ENCODE data around the gene SH2D3C. TPM values are rescaled to one million over a fixed set of nuclear protein-coding genes. Genes with fewer than 3 reads are reported as not detected.

SH2D3C gene
- total and polyA plus RNA-seq, 2 of the 4 experiments (the other 2 are of a cell fraction) = under 0.01 to 0.24 TPM

DNA sequence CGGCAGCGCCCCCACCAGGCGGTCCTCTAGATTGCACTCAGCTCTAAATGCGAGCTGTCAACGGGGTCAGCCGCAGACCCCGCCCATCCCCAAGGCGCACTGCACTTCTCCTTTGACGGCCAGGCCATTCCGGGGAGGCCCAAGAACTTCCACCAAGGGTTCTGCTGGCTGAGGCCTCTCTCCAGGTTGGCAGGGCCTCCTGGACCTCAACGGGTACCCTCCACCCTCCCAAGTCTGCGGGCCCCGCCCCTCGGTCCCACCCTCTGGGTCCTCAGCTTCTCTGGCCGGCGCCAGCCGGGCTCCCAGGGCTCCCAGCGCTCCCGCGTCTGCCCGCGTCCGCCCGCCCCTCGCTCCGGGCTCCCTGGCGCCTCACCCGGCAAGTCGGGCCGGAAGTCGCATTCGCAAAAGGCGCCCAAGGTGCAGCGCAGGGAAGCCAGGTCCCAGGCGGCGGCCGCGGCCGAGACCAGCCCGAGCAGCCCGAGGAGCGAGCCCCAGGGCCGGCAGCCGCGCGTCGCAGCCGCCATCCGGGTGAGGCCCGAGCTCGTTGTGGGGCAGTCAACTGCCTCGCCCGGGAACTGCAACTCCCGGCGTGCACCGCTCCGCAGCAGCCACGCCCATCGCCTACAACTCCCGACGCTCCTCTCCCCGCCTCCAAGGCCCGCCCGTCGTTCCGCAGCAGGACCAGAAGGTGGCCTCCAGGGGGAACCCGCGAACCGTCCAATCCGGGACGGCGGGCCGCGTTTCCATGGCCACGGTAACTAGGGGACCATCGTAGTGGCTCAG is 43.5 kb downstream of the SH2D3C start, which contains the start of gene TOR2A:
Gene TOR2A (minus strand): TSS at position 548 of the 783 bp plus-strand sequence. CDS start 24 bp downstream, at position 524.
- 0 out of 2 replicates have a peak within 1 kb of the TSS, but pooled peaks have one; percentile 19 for H4K5ac ChIP-seq (ENCODE audit: low read depth, low read length)
- H3K9ac ChIP-seq (ENCODE audit: low read depth, low read length) = peak within 1 kb of the TSS; percentile 43
- CTCF ChIA-PET = interaction anchor here (0.6 to 2.0 kb wide), 30 partner anchors 11 to 274 kb away, joined by 3 to 13 read pairs (median 4); partner anchors contain the start of genes CDK9, ENG, PTRH1 and ST6GALNAC4
- no TSS peak for BruUV-seq (replicated peaks)
- peak within 1 kb of the TSS; percentile 76 for H2AK9ac ChIP-seq (replicated peaks; ENCODE audit: low read depth, low read length, poor library complexity)
- peak within 1 kb of the TSS; percentile 32; the same call in 1 of the 2 replicates for H3K14ac ChIP-seq (replicated peaks; ENCODE audit: low read depth, low read length)
- H3K23ac ChIP-seq (ENCODE audit: low read depth, low read length) = no peak within 1 kb of the TSS
- peak within 1 kb of the TSS; percentile 60 for H3K4me3 ChIP-seq (ENCODE audit: insufficient read depth, low read depth, low read length)
- H3K9me3 ChIP-seq (ENCODE audit: control insufficient read depth, insufficient read depth, low read length) = no peaks in the 10 kb centered on the region
- dilution Hi-C loops (cut with HindIII; ENCODE audit: low sequenced_read_pairs, unreplicated experiment) = no loop called here
- peak within 1 kb of the TSS; percentile 90 for H3K4me2 ChIP-seq (ENCODE audit: low read depth, low read length)
- in situ Hi-C loops (cut with MboI; ENCODE audit: low sequenced_read_pairs) = loop anchor here (5.0 kb wide), 1 partner anchor 47 kb away; no protein-coding TSS in a partner anchor
- peak within 1 kb of the TSS; percentile 60 for H4K91ac ChIP-seq (ENCODE audit: insufficient read depth, low read depth, low read length)
- H3K4me1 ChIP-seq (ENCODE audit: control insufficient read depth, insufficient read depth, low read length) = peaks cover 6% of the 10 kb centered on the region
- 0 out of 2 replicates have a peak, but pooled peaks cover 3% of the 10 kb centered on the region for H3K27me3 ChIP-seq (ENCODE audit: control insufficient read depth, insufficient read depth, low read length)
- intact Hi-C loops (cut with micrococcal nuclease) = loop anchor here (1.0 to 5.0 kb wide), 6 partner anchors 50 to 228 kb away; partner anchors contain the start of gene STXBP1
- DNase-seq = peak; percentile 95
- peaks cover 5% of the 10 kb centered on the region; the same call in 1 of the 2 replicates for H3K36me3 ChIP-seq (ENCODE audit: control insufficient read depth, insufficient read depth, low read length)
- H2BK5ac ChIP-seq (ENCODE audit: low read depth, low read length, poor library complexity, severe bottlenecking) = peak within 1 kb of the TSS; percentile 89
- no peak within 1 kb of the TSS for H3K18ac ChIP-seq (ENCODE audit: low read depth, low read length)
- peak within 1 kb of the TSS; percentile 59 for H3K4ac ChIP-seq (ENCODE audit: low read depth, low read length)
- H2BK20ac ChIP-seq (ENCODE audit: low read depth, low read length) = no peak within 1 kb of the TSS
- H2BK120ac ChIP-seq (ENCODE audit: low read depth, low read length) = peak within 1 kb of the TSS; percentile 28
- 0% methylated on average over 39 of the region's 76 CpGs; no CpG with 5 or more reads in 1 of the 2 experiments for WGBS, 2 experiments (ENCODE audit: extremely low coverage in 2 of 2, insufficient read length in 1 of 2)
- POLR2A ChIA-PET (ENCODE audit: unreplicated experiment) = interaction anchor here (0.6 kb wide), 4 partner anchors 139 to 214 kb away, joined by 3 to 12 read pairs (median 3); no protein-coding TSS in a partner anchor
- peak; percentile 96 for ATAC-seq (ENCODE audit: low read depth)
- H2AFZ ChIP-seq (replicated peaks; ENCODE audit: low read length, poor library complexity) = peak within 1 kb of the TSS; percentile 95
- 0 out of 2 replicates have a peak, but pooled peaks cover under 1% of the 10 kb centered on the region for H3K9me1 ChIP-seq (ENCODE audit: insufficient read depth, low read length)
- TF ChIP-seq RCOR1 (IDR thresholded peaks at IDR 0.05; ENCODE audit: insufficient replicate concordance, low read length) (peak; percentile 27), NFE2L2 (IDR thresholded peaks at IDR 0.05; ENCODE audit: low read depth, low read length) (no peak), POLR2A (IDR thresholded peaks at IDR 0.05; ENCODE audit: low read depth, low read length) (peak; percentile 73), RFX5 (IDR thresholded peaks at IDR 0.05; ENCODE audit: low read depth, low read length) (peak; percentile 83), CHD1 (IDR thresholded peaks at IDR 0.05; ENCODE audit: low read depth, low read length) (no peak), MAZ (IDR thresholded peaks at IDR 0.05; ENCODE audit: borderline replicate concordance, low read depth, low read length) (peak; percentile 69; the same call in 1 of the 2 replicates), CTCF (conservative IDR thresholded peaks at IDR 0.05; ENCODE audit: low read depth, low read length) (peak; percentile 99), RAD21 (IDR thresholded peaks at IDR 0.05; ENCODE audit: low read length) (peak; percentile 93), BHLHE40 (IDR thresholded peaks at IDR 0.05; ENCODE audit: low read depth, low read length) (no peak), SMC3 (IDR thresholded peaks at IDR 0.05; ENCODE audit: low read depth, low read length) (peak; percentile 94), MXI1 (IDR thresholded peaks at IDR 0.05; ENCODE audit: borderline replicate concordance, low read depth, low read length) (peak; percentile 70)
- H4K20me1 ChIP-seq (ENCODE audit: insufficient read depth, low read length) = peaks cover under 1% of the 10 kb centered on the region; the same call in 1 of the 2 replicates
- H3K56ac ChIP-seq (ENCODE audit: extremely low read depth, insufficient read depth, low read length) = 0 out of 2 replicates have a peak within 1 kb of the TSS, but pooled peaks have one; percentile 39
- H2BK15ac ChIP-seq (ENCODE audit: low read depth, low read length) = peak within 1 kb of the TSS; percentile 66; the same call in 1 of the 3 replicates
- H3K27ac ChIP-seq (ENCODE audit: insufficient read depth, low read length) = peak within 1 kb of the TSS; percentile 74
- H2AK5ac ChIP-seq (ENCODE audit: low read depth, low read length) = peak within 1 kb of the TSS; percentile 88
- peak within 1 kb of the TSS in 1 of 2 experiments; percentile 62; a peak in 2 of 4 replicates for H4K8ac ChIP-seq (ENCODE audit: low read depth in 2 of 2, low read length in 2 of 2)
- peaks cover 4 to 12% of the 10 kb centered on the region in 2 experiments; a peak in 2 of 4 replicates for H3K79me1 ChIP-seq (ENCODE audit: low read depth in 1 of 2, low read length in 2 of 2)

All from IMR-90 (cell line).